ENCODE data around the gene RNASE11.
"Not testable (repeated sequence)": the region's sequence is repeated elsewhere in the genome, so short reads cannot be mapped to it uniquely, and the experiment has no call there.

The RNASE11 gene

DNA sequence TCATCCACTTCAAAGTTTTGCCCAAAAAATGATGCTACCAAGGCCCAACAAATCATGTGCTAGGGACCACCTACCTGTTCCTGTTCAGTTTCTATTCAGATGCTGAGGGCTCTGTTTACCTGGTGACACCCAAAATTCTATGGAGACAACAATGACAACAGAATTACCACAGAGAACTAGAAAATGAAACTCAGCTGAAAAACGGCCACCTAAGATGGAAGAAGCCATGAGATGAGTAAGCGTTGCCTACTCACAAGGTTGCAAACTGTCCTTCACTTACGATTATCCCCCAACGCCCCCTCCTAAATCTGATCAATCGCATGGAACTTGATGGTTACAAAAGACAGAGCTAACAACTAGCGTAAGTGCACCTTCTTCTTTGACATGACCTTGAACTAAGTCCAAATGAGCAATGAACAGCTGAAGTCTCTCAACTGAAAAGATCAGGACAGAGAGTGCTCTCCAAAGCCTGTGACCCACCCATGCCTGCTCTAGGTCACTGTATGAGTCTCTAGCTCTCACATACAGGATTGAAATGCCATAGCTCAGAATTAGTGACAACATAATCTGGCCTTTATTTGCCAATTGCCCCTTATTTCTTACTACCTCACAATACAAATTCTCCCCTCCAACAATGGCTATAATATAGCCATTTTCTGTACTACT, at the start of gene RNASE11:
RNASE11 (minus strand) TSS at position 513 of the 666 bp plus-strand sequence.
- DNase-seq (ENCODE audit: low spot score), result no peak

GRCh38 chr14:20632831-20633691, 45.3 kb upstream of the RNASE11 start:
- DNase-seq (ENCODE audit: low spot score), result peak; percentile 74

DNA sequence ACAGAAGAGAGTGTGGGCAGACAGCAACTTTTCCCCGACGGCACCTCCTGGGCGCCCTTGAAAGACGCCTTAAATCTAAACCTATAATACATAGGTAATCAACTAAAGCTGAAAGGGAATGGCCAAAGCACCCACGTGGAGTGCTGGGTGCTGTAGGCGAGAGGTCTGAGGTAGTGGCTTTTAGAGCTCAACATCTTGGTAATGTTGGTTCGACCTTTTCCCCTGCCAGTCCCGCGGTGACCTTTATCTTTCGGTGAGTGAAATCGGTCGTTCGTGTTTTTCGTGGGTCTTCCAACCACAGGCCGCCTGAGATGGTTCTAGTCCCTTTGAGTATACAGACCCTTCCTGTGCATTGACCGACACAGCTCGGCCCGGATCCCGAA, 44.6 kb upstream of the RNASE11 start:
- DNase-seq (ENCODE audit: low spot score), result peak; percentile 45

DNA sequence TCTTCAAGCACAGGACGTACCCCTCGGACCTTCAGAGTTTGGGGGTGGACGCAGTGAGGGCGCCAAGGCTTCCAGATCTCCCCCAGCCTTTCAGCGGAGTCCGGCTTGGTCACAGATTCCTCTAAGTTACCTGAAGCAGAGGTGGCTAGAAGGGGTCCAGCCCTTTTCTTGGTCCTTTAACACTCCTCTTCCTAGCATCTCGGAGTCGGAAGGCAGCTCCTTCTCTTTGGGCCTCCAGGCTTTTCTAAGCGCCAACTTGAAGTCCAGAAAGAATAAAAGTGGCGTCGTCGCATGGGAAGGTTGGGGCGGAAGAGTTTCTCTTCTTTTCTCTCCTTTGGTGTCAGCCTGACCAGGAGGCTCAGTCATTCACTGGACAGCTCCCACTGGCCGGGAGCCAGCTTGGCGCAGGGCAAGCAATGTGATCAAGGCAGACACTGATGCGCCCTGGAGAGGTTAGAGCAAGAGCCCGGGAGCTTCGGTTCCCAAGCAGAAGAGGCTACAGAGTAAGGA, 44.1 kb upstream of the RNASE11 start:
- peak; percentile 44 for DNase-seq (ENCODE audit: low spot score)

DNA sequence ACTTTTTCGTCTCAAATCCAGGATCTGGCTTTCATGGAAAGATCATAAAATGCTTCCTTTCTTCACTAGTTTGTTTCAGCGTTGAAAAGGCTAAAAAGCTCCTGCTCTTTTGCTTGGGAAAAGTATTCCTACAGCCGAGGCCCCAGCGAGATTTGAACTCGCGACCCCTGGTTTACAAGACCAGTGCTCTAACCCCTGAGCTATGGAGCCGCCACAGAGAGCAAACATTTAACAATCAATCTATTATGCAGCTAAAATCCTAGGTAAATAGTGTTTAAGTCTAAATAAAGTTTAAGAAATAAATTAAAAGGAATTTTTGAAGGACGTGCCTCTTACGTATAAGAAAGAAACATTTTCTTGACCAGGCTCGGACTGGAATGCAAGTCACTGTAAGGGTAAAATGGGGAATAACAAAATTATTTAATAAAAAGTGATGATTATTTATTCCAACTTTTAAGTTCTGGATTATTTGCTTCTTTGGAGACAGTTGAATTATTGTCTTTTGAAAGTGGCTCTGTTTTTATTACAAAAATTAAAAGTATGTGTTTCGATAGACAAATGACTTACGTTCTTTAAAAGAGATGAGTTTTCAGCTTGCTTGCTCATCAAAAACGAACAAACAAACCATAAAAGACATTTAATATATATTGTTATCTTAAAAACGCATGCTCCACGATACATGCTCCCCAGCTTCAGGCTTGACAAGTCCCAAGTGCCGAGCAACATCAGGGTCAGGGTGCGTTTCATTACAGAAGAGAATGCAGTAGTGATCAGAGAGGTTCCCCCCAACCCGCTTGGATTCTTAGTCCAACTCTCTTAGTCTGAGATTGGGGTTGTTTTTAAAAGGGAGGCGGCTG, 43.5 kb upstream of the RNASE11 start:
- DNase-seq (ENCODE audit: low spot score), result no peak

- peak; percentile 43 for DNase-seq (ENCODE audit: low spot score)
Measured at GRCh38 chr14:20630340-20631022, 42.7 kb upstream of the RNASE11 start.

- no peak for DNase-seq (ENCODE audit: low spot score)
Measured at GRCh38 chr14:20628063-20628854, 40.5 kb upstream of the RNASE11 start.

GRCh38 chr14:20627346-20628027, 39.7 kb upstream of the RNASE11 start:
- no peak for DNase-seq (ENCODE audit: low spot score)

DNA sequence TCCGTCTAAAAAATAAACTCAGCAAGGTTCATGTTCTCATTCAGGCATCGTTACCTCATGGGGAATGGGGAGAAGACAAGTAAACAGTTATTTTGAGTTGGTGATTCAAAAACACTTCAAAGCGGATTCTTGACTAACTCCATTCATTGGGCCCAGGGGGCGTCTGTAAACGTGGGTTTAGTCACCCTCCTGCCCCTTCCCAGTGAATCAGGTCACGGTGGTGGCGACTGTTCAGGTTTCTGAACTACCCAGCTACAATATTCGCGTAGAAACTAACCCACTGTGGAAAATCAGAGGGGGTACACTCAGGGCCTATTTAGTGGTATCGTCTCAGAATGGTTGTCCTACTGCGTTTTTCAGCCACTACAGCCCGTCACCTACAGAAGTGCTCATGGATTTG, 38.5 kb upstream of the RNASE11 start:
- no peak for DNase-seq (ENCODE audit: low spot score)

- peak; percentile 38 for DNase-seq (ENCODE audit: low spot score)
Measured at GRCh38 chr14:20624495-20625070, 36.8 kb upstream of the RNASE11 start.

DNA sequence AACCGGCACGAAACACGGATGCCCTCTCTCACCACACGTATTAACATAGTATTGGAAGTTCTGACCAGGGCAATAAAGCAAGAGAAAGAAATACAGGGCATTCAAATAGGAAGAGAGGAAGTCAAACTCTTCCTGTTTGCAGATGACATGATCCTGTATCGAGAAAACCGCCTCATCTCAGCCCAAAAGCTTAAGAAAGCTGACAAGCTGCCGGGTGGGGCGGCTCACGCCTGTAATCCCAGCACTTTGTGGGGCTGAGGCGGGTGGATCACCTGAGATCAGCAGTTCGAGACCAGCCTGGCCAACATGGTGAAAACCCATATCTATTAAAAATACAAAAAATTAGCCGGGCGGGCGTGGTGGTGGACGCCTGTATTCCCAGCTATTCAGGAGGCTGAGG, 36.0 kb upstream of the RNASE11 start:
- no peak for DNase-seq (ENCODE audit: low spot score)

- no peak for DNase-seq (ENCODE audit: low spot score)
Measured at GRCh38 chr14:20622816-20623291, 35.1 kb upstream of the RNASE11 start.

DNA sequence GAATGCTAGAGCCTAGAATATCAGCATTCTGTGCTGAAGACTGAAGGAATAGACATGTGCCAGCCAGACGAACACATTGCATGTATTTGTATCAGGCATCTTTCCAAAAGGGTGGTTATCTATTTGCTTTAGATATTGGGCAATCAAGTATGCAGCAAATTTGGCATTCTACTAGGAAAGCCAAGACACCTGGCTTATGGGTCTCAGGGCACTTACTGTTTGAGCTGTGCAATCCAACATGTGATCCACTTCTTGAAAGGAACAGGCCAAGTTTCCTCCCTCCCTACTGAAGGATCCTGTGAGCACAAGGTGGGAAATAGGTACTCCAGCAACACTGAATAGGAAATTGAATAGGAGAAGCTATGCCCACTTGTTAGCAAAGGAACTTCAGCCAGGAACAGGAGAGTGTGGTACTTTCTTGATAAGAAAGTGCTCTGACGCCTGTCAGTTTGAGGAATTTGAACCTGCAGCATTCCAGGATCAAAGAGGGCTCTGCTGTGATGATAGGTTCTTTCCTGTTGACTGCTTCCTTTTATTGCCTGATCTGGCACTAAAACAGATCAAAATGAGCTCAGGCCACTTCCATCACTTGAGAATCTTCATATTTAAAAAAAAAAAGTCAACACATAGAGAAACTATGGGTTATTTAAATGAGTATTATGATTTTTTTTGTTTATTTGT, 33.1 kb upstream of the RNASE11 start:
- no peak for DNase-seq (ENCODE audit: low spot score)

DNA sequence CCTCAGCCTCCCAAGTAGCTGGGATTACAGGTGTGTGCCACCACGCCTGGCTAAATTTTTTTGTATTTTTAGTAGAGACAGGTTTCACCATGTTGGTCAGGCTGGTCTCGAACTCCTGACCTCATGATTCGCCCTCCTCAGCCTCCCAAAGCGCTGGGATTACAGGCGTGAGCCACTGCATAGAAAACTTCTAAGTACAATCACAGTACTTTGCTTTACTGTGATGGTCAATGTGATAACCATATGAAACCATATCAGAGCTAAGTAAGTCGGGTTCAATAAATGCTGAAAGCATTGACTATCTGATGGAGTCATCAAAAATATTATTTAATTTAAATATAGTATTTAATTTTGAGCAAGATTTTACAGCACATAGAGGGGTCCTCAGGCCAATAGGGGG, 31.9 kb upstream of the RNASE11 start:
- DNase-seq (ENCODE audit: low spot score), result not testable (repeated sequence)

DNA sequence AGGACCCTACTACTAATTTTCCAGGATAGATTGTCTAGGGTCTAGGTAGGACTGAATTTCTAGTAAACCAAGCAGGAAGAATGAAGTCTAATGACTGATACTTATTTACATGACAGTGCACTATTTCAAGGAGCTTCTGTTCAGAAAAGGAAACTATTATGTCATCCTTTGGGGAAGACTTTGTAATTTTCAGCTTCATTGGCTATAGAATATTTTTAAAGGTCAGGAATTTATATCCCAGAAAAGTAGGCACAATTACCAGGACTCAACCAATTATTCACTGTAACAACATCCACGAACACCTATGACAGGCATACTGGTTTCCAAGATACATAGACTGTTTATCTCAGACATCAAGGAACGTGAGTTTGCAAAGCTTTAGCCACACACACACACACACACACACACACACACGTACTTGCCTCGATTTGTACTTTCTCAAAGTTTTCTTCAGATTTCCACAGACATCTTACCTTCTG, 30.5 kb upstream of the RNASE11 start:
- no peak for DNase-seq (ENCODE audit: low spot score)

DNA sequence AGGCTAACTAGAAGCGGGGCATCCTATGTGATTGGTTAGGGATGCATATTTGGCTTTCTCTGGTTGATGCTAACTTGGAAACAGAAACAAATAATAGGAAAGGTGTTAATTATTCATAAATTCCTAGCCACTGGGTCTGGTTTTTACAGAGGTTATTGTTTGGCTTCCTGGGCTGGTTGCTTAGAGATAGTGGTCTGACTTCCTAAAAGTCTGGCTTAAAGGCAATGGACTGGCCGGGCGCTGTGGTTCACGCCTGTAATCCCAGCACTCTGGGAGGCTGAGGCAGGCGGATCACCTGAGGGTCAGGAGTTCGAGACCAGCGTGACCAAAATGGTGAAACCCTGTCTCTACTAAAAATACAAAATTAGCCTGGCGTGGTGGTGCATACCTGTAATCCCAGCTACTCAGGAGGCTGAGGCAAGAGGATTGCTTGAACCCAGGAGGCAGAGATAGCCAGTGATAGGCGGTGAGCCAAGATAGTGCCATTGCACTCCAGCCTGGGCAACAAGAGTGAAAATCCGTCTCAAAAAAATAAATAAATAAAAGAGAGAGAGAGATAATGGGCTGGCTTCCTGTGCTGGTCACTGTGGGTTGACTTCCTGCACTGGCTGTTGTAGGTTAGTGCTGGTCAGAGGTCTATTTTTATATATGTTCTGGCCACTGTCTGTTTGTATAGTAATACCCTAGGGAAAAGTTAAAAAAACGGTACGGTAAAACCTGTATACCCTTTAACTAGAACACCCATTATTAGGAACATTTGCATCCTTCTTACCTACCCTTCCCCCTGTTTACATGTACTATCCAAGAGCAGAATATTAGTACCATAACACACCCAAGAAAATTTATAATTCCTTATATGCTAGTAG, 29.6 kb upstream of the RNASE11 start:
- DNase-seq (ENCODE audit: low spot score), result no peak

GRCh38 chr14:20615996-20616395, 28.2 kb upstream of the RNASE11 start:
- DNase-seq (ENCODE audit: low spot score), result no peak

All from D341Med (cell line).